22Rv1 (cell line): Measurements from ENCODE around the gene SLC35G1.

Experiments
- H3K27ac ChIP-seq: fragments of 450-650 bp; 2 replicates; pipeline ENCODE4 v1.5.1; 2017
- CTCF ChIP-seq: fragments of 450-650 bp; IDR thresholded peaks from 2 replicates; pipeline ENCODE4 v1.5.1; 2017; ENCODE audit warnings: mild to moderate bottlenecking
- ZFX ChIP-seq: fragments of 450-650 bp; IDR thresholded peaks from 2 replicates; pipeline ENCODE4 v1.6.1; 2017; ENCODE audit warnings: antibody characterized with exemption, borderline replicate concordance

The SLC35G1 gene

GRCh38 chr10:93872375-93873158 lies 21.2 kb upstream of the SLC35G1 start:
- no peak overlapping the region for H3K27ac ChIP-seq
- TF ChIP-seq ZFX (no peak), CTCF (no peak)

DNA sequence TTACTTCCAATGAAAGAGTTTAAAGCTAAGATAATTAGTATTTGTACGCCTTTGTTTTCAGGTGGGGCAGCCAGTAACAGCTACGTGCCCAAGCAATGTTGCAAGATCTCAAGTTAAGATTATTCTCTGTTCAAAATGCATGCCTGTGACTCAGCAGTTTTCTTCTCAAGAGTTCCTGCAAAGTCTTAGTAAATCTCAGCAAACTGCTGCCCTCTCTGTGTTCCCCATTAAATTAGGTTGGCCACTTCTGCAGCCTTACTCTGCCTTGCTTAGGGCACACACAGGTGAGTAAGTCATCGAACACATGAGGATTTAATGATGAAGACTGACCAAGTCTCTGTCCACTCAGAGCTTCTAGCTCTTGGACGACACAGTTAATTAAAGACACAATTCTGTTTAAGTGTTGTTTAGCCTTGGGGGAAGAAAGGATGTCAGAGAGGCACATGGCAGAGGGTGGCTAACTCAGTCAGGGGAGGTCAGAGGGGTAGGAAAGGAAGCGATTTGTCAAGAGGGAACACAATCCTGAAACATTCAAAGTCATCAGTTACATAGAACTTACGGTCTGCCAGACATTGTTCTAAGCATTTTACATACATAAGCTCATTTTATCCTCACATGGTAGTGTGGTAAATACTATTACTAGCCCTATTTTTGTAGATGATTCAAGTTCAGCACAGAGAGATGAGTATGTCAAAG lies 20.2 kb upstream of the SLC35G1 start:
- H3K27ac ChIP-seq = no peak overlapping the region
- TF ChIP-seq CTCF = no peak
- TF ChIP-seq ZFX = no peak

GRCh38 chr10:93874309-93875031 lies 19.3 kb upstream of the SLC35G1 start:
- TF ChIP-seq ZFX (no peak), CTCF (no peak)
- no peak overlapping the region for H3K27ac ChIP-seq

DNA sequence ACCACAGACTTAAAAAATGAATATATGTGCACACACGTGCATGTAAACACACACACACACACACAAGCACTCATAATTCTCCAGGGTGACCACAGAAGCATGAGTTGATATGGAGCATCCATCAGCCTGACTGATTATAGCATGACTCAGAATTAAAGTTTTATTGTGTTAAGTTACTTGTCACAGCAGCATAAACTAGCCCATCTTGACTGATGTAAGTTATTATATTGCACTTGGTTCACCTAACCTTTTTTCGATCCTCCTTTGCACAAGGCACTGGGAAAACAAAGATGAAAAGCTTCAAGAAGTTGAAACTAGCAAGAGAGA lies 18.8 kb upstream of the SLC35G1 start:
- no peak overlapping the region for H3K27ac ChIP-seq
- TF ChIP-seq ZFX (no peak), CTCF (no peak)

- H3K27ac ChIP-seq = no peak overlapping the region
- TF ChIP-seq CTCF = no peak
- TF ChIP-seq ZFX = no peak
Observed at GRCh38 chr10:93876381-93876780, 17.4 kb upstream of the SLC35G1 start.

- H3K27ac ChIP-seq = no peak overlapping the region
- TF ChIP-seq ZFX = no peak
- TF ChIP-seq CTCF = no peak
Observed at GRCh38 chr10:93879273-93879672, 14.5 kb upstream of the SLC35G1 start.
